AG04450 (cell line): Measurements from ENCODE around the gene TNNT2. TPM values are rescaled to one million over a fixed set of nuclear protein-coding genes. Genes with fewer than 3 reads are reported as not detected.

ENCODE experiments used
- CTCF ChIA-PET: fragments of 300-600, 350-600 bp; formaldehyde crosslinking; extraction: SDS; loops from one replicate; lab custom pipeline; 2022; ENCODE audit warnings: antibody characterized with exemption, inconsistent platforms; lab: Charles Lee
- POLR2A ChIA-PET: fragments of 350-600 bp; formaldehyde crosslinking; extraction: SDS; loops from one replicate; lab custom pipeline; 2021; ENCODE audit warnings: antibody characterized with exemption, inconsistent platforms; lab: Yijun Ruan, JAX
- DNase-seq: peaks from one replicate; pipeline ENCODE4 v3.0.0-alpha.2; 2011; ENCODE audit warnings: low read depth, low spot score
- H3K27ac ChIP-seq: one replicate; pipeline ENCODE4 v1.5.1; 2012; ENCODE audit warnings: low read depth, low read length, control low read depth
- H3K27me3 ChIP-seq: one replicate; pipeline ENCODE4 v1.6.0; 2012; ENCODE audit warnings: low read length; ENCODE audit not compliant: control insufficient read depth, insufficient read depth
- H3K4me3 ChIP-seq: 2 replicates; pipeline ENCODE4 v1.5.1; 2011; ENCODE audit warnings: mild to moderate bottlenecking, low read depth, low read length, control low read depth
- H3K9me3 ChIP-seq: 2 replicates; pipeline ENCODE4 v1.5.1; 2012; ENCODE audit warnings: low read length; ENCODE audit not compliant: control insufficient read depth, insufficient read depth
- CTCF ChIP-seq: IDR thresholded peaks from 2 replicates; pipeline ENCODE4 v1.5.1; 2011; ENCODE audit warnings: low read depth, low read length, control low read depth, inconsistent platforms
- polyA plus RNA-seq: library from polyadenylated mRNA; depleted of rRNA; stranded (reverse); fragments of >200 nt; gene quantifications from 2 replicates; pipeline ENCODE4 v1.2.3, GENCODE V29; 2011

The TNNT2 gene
- polyA plus RNA-seq, 1 experiment = 2.3 TPM

GRCh38 chr1:201324821-201325677, 52.4 kb downstream of the TNNT2 start:
- H3K27ac ChIP-seq = no peak overlapping the region
- TF ChIP-seq CTCF = no peak
- ChIA-PET CTCF (no interaction called here), POLR2A (no interaction called here)
- H3K27me3 ChIP-seq = peaks cover 41% of the 10 kb centered on the region
- no peak for DNase-seq
- H3K4me3 ChIP-seq = no peak overlapping the region
- H3K9me3 ChIP-seq = peaks cover 3% of the 10 kb centered on the region

- Histone ChIP-seq H3K27me3 (peaks cover 44% of the 10 kb centered on the region), H3K9me3 (peaks cover 3% of the 10 kb centered on the region), H3K4me3 (no peak overlapping the region), H3K27ac (no peak overlapping the region)
- ChIA-PET CTCF (interaction anchor here (0.9 kb wide), 1 partner anchor 23 kb away, joined by 4 read pairs; no protein-coding TSS in a partner anchor), POLR2A (no interaction called here)
- no peak for DNase-seq
- TF ChIP-seq CTCF = no peak
These were observed 53.2 kb downstream of the TNNT2 start for GRCh38 chr1:201324306-201324705.

- Histone ChIP-seq H3K4me3 (no peak overlapping the region), H3K27me3 (peaks cover 33% of the 10 kb centered on the region), H3K9me3 (no peaks in the 10 kb centered on the region; the same call in 1 of the 2 replicates), H3K27ac (no peak overlapping the region)
- ChIA-PET CTCF (interaction anchor here (0.6 kb wide), 1 partner anchor 15 kb away, joined by 3 read pairs; no protein-coding TSS in a partner anchor), POLR2A (no interaction called here)
- no peak for TF ChIP-seq CTCF
- no peak for DNase-seq
These were observed 54.6 kb downstream of the TNNT2 start for GRCh38 chr1:201322653-201323510.

- Histone ChIP-seq H3K27me3 (peaks cover 27% of the 10 kb centered on the region), H3K9me3 (no peaks in the 10 kb centered on the region; the same call in 1 of the 2 replicates), H3K4me3 (no peak overlapping the region), H3K27ac (no peak overlapping the region)
- CTCF ChIA-PET = interaction anchor here (0.6 kb wide), 1 partner anchor 16 kb away, joined by 3 read pairs; no protein-coding TSS in a partner anchor
- DNase-seq = no peak
- POLR2A ChIA-PET = interaction anchor here (0.6 kb wide), 1 partner anchor 86 kb away, joined by 4 read pairs; no protein-coding TSS in a partner anchor
- TF ChIP-seq CTCF = no peak
These were observed 55.6 kb downstream of the TNNT2 start for GRCh38 chr1:201321826-201322390.
